ENCODE measurements around the gene INCENP. TPM values are rescaled to one million over a fixed set of nuclear protein-coding genes. Genes with fewer than 3 reads are reported as not detected.

INCENP gene
- 40.4 and 56.2 TPM in 2 replicates for total RNA-seq (2022)
- Bru-seq, nascent RNA = percentile 54 among the genes with signal in this experiment
- BruChase-seq, experiment 1, labeled RNA remaining after a 6-hour chase = percentile 65 among the genes with signal in this experiment
- BruChase-seq, experiment 2, labeled RNA remaining after a 2-hour chase = percentile 59 among the genes with signal in this experiment
- long read RNA-seq, partial matches to known transcripts = 0 of 3 reads
- long read RNA-seq, other reads (novel, unspliced or antisense) = 3 of 3 reads

DNA sequence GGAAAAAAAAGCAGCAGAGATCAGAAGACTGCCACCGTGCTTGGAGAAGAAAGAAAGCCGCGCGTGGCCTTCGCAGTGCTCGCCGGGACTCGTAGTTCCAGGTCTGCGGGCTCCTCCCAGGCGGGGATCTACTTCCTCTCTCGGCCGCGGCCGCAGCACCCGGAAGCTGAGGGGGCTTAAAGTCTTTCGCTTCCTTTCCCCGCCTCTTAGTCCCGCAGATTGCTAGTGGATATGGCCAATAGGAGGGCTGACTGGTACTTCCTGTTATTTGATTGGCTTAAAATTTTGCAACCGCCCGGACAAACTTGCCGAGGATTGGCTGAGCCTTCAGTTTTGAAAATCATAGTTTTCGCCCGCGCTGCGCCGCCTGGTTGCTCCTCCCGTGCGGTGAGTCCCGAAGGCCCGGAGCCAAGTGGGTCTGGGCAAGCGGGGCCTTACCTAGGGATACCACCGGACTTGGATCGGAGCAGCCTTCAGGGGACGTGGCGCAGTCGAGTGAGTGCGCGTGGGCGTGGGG lies at the start of gene INCENP:
Gene INCENP (plus strand): TSS at position 343 of the 517 bp plus-strand sequence. CDS start 4,151 bp downstream, outside the sequence.
- Mint-ChIP-seq H3K36me3 (ENCODE audit: insufficient read depth, unreplicated experiment) (peaks cover 6% of the 10 kb centered on the region), H3K27me3 (ENCODE audit: insufficient read depth, unreplicated experiment) (no peaks in the 10 kb centered on the region), H3K9me3 (ENCODE audit: unreplicated experiment) (no peaks in the 10 kb centered on the region), H3K4me3 (ENCODE audit: unreplicated experiment) (peak within 1 kb of the TSS; percentile 93), H3K27ac (ENCODE audit: low read depth, unreplicated experiment) (peak within 1 kb of the TSS; percentile 57), H3K4me1 (ENCODE audit: insufficient read depth, unreplicated experiment) (peaks cover 13% of the 10 kb centered on the region)
- BruUV-seq (replicated peaks) = no TSS peak
- POLR2A ChIA-PET = interaction anchor here (0.6 to 2.9 kb wide), 14 partner anchors 8 to 975 kb away, joined by 3 to 13 read pairs (median 4); partner anchors contain the start of genes FEN1, TUT1 and UQCC3
- TF ChIP-seq, protein P1, sequence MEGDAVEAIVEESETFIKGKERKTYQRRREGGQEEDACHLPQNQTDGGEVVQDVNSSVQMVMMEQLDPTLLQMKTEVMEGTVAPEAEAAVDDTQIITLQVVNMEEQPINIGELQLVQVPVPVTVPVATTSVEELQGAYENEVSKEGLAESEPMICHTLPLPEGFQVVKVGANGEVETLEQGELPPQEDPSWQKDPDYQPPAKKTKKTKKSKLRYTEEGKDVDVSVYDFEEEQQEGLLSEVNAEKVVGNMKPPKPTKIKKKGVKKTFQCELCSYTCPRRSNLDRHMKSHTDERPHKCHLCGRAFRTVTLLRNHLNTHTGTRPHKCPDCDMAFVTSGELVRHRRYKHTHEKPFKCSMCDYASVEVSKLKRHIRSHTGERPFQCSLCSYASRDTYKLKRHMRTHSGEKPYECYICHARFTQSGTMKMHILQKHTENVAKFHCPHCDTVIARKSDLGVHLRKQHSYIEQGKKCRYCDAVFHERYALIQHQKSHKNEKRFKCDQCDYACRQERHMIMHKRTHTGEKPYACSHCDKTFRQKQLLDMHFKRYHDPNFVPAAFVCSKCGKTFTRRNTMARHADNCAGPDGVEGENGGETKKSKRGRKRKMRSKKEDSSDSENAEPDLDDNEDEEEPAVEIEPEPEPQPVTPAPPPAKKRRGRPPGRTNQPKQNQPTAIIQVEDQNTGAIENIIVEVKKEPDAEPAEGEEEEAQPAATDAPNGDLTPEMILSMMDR (IDR thresholded peaks at IDR 0.05; ENCODE audit: unreplicated experiment) = no peak
- intact Hi-C loops (cut with micrococcal nuclease) = no loop called here
- CTCF ChIA-PET = interaction anchor here (1.6 kb wide), 1 partner anchor 15 kb away, joined by 9 read pairs; no protein-coding TSS in a partner anchor
- peak; percentile 99 for DNase-seq (ENCODE audit: unreplicated experiment)

DNA sequence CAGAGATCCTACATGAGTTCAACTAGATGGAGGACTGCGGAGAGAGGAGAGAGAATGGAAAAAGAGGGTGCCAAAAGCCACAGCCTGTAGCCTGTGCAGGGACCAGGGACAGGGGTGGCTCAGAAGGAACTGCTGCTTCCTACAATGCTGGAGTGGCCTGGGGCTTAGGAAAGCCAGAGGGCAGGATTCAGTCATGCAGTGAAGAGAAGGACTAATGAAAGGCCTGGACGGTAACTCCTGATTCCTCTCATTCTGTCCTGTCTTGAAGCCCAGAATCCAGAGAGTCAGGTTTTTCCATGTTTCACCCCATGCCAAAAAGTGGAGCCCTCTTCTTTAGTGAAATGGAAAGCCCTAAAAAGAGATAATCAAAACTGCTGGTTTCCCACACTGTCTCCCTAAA lies 48.4 kb upstream of the INCENP start:
- TF ChIP-seq, protein P1 (IDR thresholded peaks at IDR 0.05; ENCODE audit: unreplicated experiment) = no peak
- no peak overlapping the region for H3K27ac Mint-ChIP-seq (ENCODE audit: low read depth, unreplicated experiment)
- ChIA-PET POLR2A (no interaction called here), CTCF (interaction anchor here (0.6 to 1.2 kb wide), 4 partner anchors 175 to 326 kb away, joined by 3 to 7 read pairs (median 3); no protein-coding TSS in a partner anchor)
- H3K9me3 Mint-ChIP-seq (ENCODE audit: unreplicated experiment) = no peaks in the 10 kb centered on the region
- no peaks in the 10 kb centered on the region for H3K27me3 Mint-ChIP-seq (ENCODE audit: insufficient read depth, unreplicated experiment)
- no peak for DNase-seq (ENCODE audit: unreplicated experiment)
- intact Hi-C loops (cut with micrococcal nuclease) = no loop called here
- no TSS peak for BruUV-seq (replicated peaks)
- H3K4me3 Mint-ChIP-seq (ENCODE audit: unreplicated experiment) = no peak overlapping the region
- peaks cover 4% of the 10 kb centered on the region for H3K36me3 Mint-ChIP-seq (ENCODE audit: insufficient read depth, unreplicated experiment)
- H3K4me1 Mint-ChIP-seq (ENCODE audit: insufficient read depth, unreplicated experiment) = no peaks in the 10 kb centered on the region

DNA sequence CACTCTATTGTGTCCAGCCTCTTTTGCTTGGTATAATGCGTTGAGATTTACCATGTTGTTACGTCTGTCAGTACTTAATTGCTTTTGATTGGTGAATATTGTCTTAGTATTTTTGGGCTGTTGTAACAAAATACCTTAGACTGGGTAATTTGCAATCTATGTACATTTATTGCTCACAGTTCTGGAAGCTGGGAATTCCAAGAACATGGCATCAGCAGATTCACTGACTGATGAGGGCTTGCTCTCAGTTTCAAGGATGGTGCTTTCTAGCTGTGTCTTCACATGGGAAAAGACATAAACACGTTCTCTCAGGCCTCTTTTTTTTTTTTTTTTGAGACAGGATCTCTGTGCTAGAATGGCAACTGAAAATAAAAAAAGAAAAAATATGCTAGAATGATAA lies 46.7 kb upstream of the INCENP start:
- H3K36me3 Mint-ChIP-seq (ENCODE audit: insufficient read depth, unreplicated experiment) = peaks cover 4% of the 10 kb centered on the region
- BruUV-seq (replicated peaks) = no TSS peak
- no peak overlapping the region for H3K27ac Mint-ChIP-seq (ENCODE audit: low read depth, unreplicated experiment)
- CTCF ChIA-PET = interaction anchor here (2.4 to 11.5 kb wide), 2 partner anchors 31 to 177 kb away, joined by 8 to 161 read pairs; no protein-coding TSS in a partner anchor
- H3K4me3 Mint-ChIP-seq (ENCODE audit: unreplicated experiment) = no peak overlapping the region
- peaks cover 6% of the 10 kb centered on the region for H3K4me1 Mint-ChIP-seq (ENCODE audit: insufficient read depth, unreplicated experiment)
- no peaks in the 10 kb centered on the region for H3K9me3 Mint-ChIP-seq (ENCODE audit: unreplicated experiment)
- TF ChIP-seq, protein P1 (IDR thresholded peaks at IDR 0.05; ENCODE audit: unreplicated experiment) = no peak
- POLR2A ChIA-PET = interaction anchor here (0.6 to 0.7 kb wide), 2 partner anchors 195 to 284 kb away, joined by 3 read pairs; partner anchors contain the start of gene FEN1
- DNase-seq (ENCODE audit: unreplicated experiment) = no peak
- intact Hi-C loops (cut with micrococcal nuclease) = no loop called here
- no peaks in the 10 kb centered on the region for H3K27me3 Mint-ChIP-seq (ENCODE audit: insufficient read depth, unreplicated experiment)

Measured in MCF 10A (cell line).